ENCODE measurements around the gene ZNF425.

DNA sequence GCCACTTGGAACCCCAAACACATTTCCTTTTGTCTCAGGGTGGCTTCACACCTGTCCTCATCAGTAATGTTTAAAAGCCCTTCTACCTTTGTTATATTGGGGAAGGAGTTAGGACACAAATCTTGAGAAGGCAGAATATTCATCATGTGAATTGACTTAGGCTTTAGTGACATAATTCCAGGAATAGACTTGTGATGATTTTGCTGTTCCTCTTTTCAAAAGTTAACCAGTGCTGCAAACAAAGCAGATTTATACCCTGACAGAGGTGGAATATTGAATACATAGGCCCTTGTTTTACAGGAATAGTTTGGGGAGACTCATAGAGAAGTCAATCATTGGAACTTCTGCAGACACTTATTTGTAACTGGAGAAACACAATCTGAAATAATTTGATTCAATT, 62.6 kb downstream of the ZNF425 start:
- TF ChIP-seq, protein P1, sequence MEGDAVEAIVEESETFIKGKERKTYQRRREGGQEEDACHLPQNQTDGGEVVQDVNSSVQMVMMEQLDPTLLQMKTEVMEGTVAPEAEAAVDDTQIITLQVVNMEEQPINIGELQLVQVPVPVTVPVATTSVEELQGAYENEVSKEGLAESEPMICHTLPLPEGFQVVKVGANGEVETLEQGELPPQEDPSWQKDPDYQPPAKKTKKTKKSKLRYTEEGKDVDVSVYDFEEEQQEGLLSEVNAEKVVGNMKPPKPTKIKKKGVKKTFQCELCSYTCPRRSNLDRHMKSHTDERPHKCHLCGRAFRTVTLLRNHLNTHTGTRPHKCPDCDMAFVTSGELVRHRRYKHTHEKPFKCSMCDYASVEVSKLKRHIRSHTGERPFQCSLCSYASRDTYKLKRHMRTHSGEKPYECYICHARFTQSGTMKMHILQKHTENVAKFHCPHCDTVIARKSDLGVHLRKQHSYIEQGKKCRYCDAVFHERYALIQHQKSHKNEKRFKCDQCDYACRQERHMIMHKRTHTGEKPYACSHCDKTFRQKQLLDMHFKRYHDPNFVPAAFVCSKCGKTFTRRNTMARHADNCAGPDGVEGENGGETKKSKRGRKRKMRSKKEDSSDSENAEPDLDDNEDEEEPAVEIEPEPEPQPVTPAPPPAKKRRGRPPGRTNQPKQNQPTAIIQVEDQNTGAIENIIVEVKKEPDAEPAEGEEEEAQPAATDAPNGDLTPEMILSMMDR (IDR thresholded peaks at IDR 0.05; ENCODE audit: insufficient read depth, low read length, poor library complexity, severe bottlenecking) = no peak
- TF ChIP-seq EZH2phosphoT487 (conservative IDR thresholded peaks at IDR 0.05; ENCODE audit: low read length) = no peak

Measured in SU-DHL-6 (cell line).